Measurements from ENCODE around the gene ERICH6B.

ERICH6B gene

GRCh38 chr13:45508776-45509175, 106.8 kb downstream of the ERICH6B start:
- Histone ChIP-seq H3K4me1 (ENCODE audit: insufficient read depth, low read length) (no peaks in the 10 kb centered on the region), H3K79me2 (ENCODE audit: insufficient read depth, low read length) (no peaks in the 10 kb centered on the region), H3K4me2 (ENCODE audit: insufficient read depth, low read length) (no peak overlapping the region), H3K27ac (ENCODE audit: low read length) (no peak overlapping the region), H3K9me3 (ENCODE audit: insufficient read depth, low read length, severe bottlenecking) (no peaks in the 10 kb centered on the region), H4K20me1 (ENCODE audit: insufficient read depth, low read length) (no peaks in the 10 kb centered on the region), H3K27me3 (ENCODE audit: insufficient read depth, low read length, poor library complexity) (no peaks in the 10 kb centered on the region), H3K9ac (ENCODE audit: low read depth, low read length) (no peak overlapping the region), H2AFZ (ENCODE audit: low read depth, low read length) (no peak overlapping the region), H3K4me3 (ENCODE audit: low read depth in 1 of 2, low read length in 2 of 2) (no peak overlapping the region), H3K36me3 (ENCODE audit: insufficient read depth, low read length) (peaks cover 73% of the 10 kb centered on the region)
- TF ChIP-seq CTCF (IDR thresholded peaks at IDR 0.05; ENCODE audit: borderline replicate concordance, extremely low read depth, low read length, poor library complexity, severe bottlenecking) (no peak), EZH2 (IDR thresholded peaks at IDR 0.05; ENCODE audit: borderline replicate concordance, low read depth, low read length, severe bottlenecking) (no peak)
- DNase-seq = no peak
- no peak for ATAC-seq (ENCODE audit: insufficient read depth, low read depth)

- Histone ChIP-seq H3K27me3 (ENCODE audit: insufficient read depth, low read length, poor library complexity) (no peaks in the 10 kb centered on the region), H4K20me1 (ENCODE audit: insufficient read depth, low read length) (no peaks in the 10 kb centered on the region), H3K4me2 (ENCODE audit: insufficient read depth, low read length) (no peak overlapping the region), H3K4me1 (ENCODE audit: insufficient read depth, low read length) (no peaks in the 10 kb centered on the region), H3K4me3 (ENCODE audit: low read depth in 1 of 2, low read length in 2 of 2) (no peak overlapping the region), H3K9ac (ENCODE audit: low read depth, low read length) (no peak overlapping the region), H2AFZ (ENCODE audit: low read depth, low read length) (no peak overlapping the region), H3K9me3 (ENCODE audit: insufficient read depth, low read length, severe bottlenecking) (no peaks in the 10 kb centered on the region), H3K36me3 (ENCODE audit: insufficient read depth, low read length) (peaks cover 77% of the 10 kb centered on the region), H3K27ac (ENCODE audit: low read length) (no peak overlapping the region), H3K79me2 (ENCODE audit: insufficient read depth, low read length) (no peaks in the 10 kb centered on the region)
- TF ChIP-seq EZH2 (IDR thresholded peaks at IDR 0.05; ENCODE audit: borderline replicate concordance, low read depth, low read length, severe bottlenecking) = no peak
- TF ChIP-seq CTCF (IDR thresholded peaks at IDR 0.05; ENCODE audit: borderline replicate concordance, extremely low read depth, low read length, poor library complexity, severe bottlenecking) = no peak
- DNase-seq (no peak), ATAC-seq (ENCODE audit: insufficient read depth, low read depth) (no peak)
Observed at GRCh38 chr13:45506811-45507210, 108.7 kb downstream of the ERICH6B start.

GRCh38 chr13:45503658-45504057, 111.9 kb downstream of the ERICH6B start:
- Histone ChIP-seq H3K36me3 (ENCODE audit: insufficient read depth, low read length) (peaks cover 66% of the 10 kb centered on the region), H3K27me3 (ENCODE audit: insufficient read depth, low read length, poor library complexity) (no peaks in the 10 kb centered on the region), H3K27ac (ENCODE audit: low read length) (no peak overlapping the region), H3K4me1 (ENCODE audit: insufficient read depth, low read length) (no peaks in the 10 kb centered on the region), H3K4me2 (ENCODE audit: insufficient read depth, low read length) (no peak overlapping the region), H3K9ac (ENCODE audit: low read depth, low read length) (no peak overlapping the region), H4K20me1 (ENCODE audit: insufficient read depth, low read length) (no peaks in the 10 kb centered on the region), H3K4me3 (ENCODE audit: low read depth in 1 of 2, low read length in 2 of 2) (no peak overlapping the region), H2AFZ (ENCODE audit: low read depth, low read length) (no peak overlapping the region), H3K79me2 (ENCODE audit: insufficient read depth, low read length) (no peaks in the 10 kb centered on the region), H3K9me3 (ENCODE audit: insufficient read depth, low read length, severe bottlenecking) (no peaks in the 10 kb centered on the region)
- DNase-seq (no peak), ATAC-seq (ENCODE audit: insufficient read depth, low read depth) (no peak)
- no peak for TF ChIP-seq EZH2 (IDR thresholded peaks at IDR 0.05; ENCODE audit: borderline replicate concordance, low read depth, low read length, severe bottlenecking)
- no peak for TF ChIP-seq CTCF (IDR thresholded peaks at IDR 0.05; ENCODE audit: borderline replicate concordance, extremely low read depth, low read length, poor library complexity, severe bottlenecking)

- no peak overlapping the region for H3K4me2 ChIP-seq (ENCODE audit: insufficient read depth, low read length)
- no peak overlapping the region for H3K9ac ChIP-seq (ENCODE audit: low read depth, low read length)
- no peaks in the 10 kb centered on the region for H3K27me3 ChIP-seq (ENCODE audit: insufficient read depth, low read length, poor library complexity)
- peaks cover 74% of the 10 kb centered on the region for H3K36me3 ChIP-seq (ENCODE audit: insufficient read depth, low read length)
- ATAC-seq (ENCODE audit: insufficient read depth, low read depth) = no peak
- H3K4me3 ChIP-seq (ENCODE audit: low read depth in 1 of 2, low read length in 2 of 2) = no peak overlapping the region
- H3K9me3 ChIP-seq (ENCODE audit: insufficient read depth, low read length, severe bottlenecking) = no peaks in the 10 kb centered on the region
- H3K79me2 ChIP-seq (ENCODE audit: insufficient read depth, low read length) = no peaks in the 10 kb centered on the region
- no peaks in the 10 kb centered on the region for H4K20me1 ChIP-seq (ENCODE audit: insufficient read depth, low read length)
- TF ChIP-seq CTCF (IDR thresholded peaks at IDR 0.05; ENCODE audit: borderline replicate concordance, extremely low read depth, low read length, poor library complexity, severe bottlenecking) (no peak), EZH2 (IDR thresholded peaks at IDR 0.05; ENCODE audit: borderline replicate concordance, low read depth, low read length, severe bottlenecking) (no peak)
- DNase-seq = no peak
- no peaks in the 10 kb centered on the region for H3K4me1 ChIP-seq (ENCODE audit: insufficient read depth, low read length)
- H2AFZ ChIP-seq (ENCODE audit: low read depth, low read length) = no peak overlapping the region
- H3K27ac ChIP-seq (ENCODE audit: low read length) = no peak overlapping the region
Observed at GRCh38 chr13:45501175-45501526, 114.4 kb downstream of the ERICH6B start.

All from DND-41 (cell line).